ENCODE measurements around the gene TSPAN9.

DNA sequence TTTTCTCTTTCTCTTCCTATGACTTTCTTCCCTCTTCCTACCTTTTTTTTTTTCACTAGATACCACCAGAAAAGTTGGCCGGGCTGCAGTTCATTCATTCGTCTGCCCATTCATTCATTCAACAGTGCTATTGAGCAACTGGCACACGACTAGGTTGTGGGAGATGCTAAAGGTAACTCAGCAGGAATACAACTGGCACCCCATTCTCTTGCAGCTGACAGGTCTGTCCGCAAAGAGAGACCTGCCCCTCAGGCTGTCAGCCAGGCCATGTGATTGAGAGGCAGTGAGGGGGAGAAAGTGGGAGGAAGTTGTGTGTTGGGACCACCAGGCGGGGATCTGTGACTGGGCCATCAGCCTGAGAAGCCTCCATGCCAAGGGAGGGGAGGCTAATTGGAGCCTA is 105.2 kb downstream of the TSPAN9 start:
- no peak for TF ChIP-seq GATA2 (IDR thresholded peaks at IDR 0.05; ENCODE audit: low read depth, low read length)
- no peak for TF ChIP-seq GATA3 (IDR thresholded peaks at IDR 0.05; ENCODE audit: low read depth, low read length)

Measured in SH-SY5Y (cell line).